ENCODE measurements around the gene KRT9.

DNA sequence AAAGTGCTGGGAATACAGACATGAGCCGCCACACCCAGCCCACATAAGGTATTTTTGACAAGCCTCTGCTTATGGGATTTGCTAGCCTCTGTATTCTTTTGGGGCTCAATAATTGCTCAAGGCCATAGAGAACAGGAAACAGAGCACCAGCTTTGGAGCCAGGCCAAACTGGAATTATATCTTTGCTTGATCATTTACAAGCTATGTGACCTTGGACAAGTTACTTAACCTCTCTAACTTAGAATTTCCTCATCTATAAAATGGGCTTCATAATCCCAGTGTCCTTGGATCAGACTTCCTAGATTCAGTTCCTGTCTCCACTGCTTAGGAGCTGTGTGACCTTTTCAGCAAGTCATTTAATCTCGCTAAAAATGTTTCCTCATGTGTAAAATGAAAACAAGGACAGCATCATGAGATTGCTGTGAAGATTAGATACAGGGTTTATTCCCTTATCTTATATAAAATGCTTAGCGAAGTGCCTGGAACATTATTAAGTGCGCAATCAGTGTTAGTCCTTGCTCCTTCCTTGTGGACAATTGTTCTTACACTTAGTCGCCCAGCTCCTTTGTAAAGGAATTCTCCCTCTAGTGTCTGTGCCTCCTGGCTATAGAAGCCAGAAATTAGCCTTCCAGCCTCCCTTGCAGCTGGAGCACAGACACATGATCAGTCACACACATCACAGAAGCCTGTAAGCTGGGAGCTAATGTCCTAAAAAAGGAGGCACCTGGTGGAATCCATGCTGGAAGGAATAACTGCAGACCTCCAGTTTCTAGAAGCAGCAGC, 16.6 kb downstream of the KRT9 start:
- no peak for TF ChIP-seq POLR2A (IDR thresholded peaks at IDR 0.05)
- TF ChIP-seq, protein P1, sequence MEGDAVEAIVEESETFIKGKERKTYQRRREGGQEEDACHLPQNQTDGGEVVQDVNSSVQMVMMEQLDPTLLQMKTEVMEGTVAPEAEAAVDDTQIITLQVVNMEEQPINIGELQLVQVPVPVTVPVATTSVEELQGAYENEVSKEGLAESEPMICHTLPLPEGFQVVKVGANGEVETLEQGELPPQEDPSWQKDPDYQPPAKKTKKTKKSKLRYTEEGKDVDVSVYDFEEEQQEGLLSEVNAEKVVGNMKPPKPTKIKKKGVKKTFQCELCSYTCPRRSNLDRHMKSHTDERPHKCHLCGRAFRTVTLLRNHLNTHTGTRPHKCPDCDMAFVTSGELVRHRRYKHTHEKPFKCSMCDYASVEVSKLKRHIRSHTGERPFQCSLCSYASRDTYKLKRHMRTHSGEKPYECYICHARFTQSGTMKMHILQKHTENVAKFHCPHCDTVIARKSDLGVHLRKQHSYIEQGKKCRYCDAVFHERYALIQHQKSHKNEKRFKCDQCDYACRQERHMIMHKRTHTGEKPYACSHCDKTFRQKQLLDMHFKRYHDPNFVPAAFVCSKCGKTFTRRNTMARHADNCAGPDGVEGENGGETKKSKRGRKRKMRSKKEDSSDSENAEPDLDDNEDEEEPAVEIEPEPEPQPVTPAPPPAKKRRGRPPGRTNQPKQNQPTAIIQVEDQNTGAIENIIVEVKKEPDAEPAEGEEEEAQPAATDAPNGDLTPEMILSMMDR (IDR thresholded peaks at IDR 0.05): no peak

All from adrenal gland (tissue), 5 donors.